Left lung (tissue), 10 donors: ENCODE measurements around the gene C1orf159. TPM values are rescaled to one million over a fixed set of nuclear protein-coding genes. Genes with fewer than 3 reads are reported as not detected.
"Not testable (repeated sequence)": the region's sequence is repeated elsewhere in the genome, so short reads cannot be mapped to it uniquely, and the experiment has no call there.

ENCODE experiments used
- ATAC-seq: fragments of 200-7000 bp; cut with Tn5 transposase; one replicate; pipeline ENCODE4 v1.9.1; 2020; ENCODE audit warnings: moderate library complexity
- DNase-seq, 4 donors: peaks; one replicate each; pipeline ENCODE4 v3.0.0-alpha.2; 2013 to 2020
- H3K27ac ChIP-seq, 2 donors: fragments of 200-600 bp; sonication (generic) in 1 of 2; one replicate each; pipeline versions ENCODE4 v1.5.0 to v1.8.0; 2020 to 2021
- H3K27me3 ChIP-seq, 2 donors: fragments of 200-600 bp; sonication (generic) in 1 of 2; one replicate each; pipeline versions ENCODE4 v1.5.0 to v1.8.0; 2020 to 2021
- H3K36me3 ChIP-seq, 2 donors: fragments of 200-600 bp; sonication (generic) in 1 of 2; one replicate each; pipeline versions ENCODE4 v1.5.0 to v1.8.0; 2020 to 2021
- H3K4me1 ChIP-seq, 2 donors: fragments of 200-600 bp; one replicate each; pipeline ENCODE4 v1.8.0; 2021
- H3K4me3 ChIP-seq, 2 donors: fragments of 200-600 bp; sonication (generic) in 1 of 2; one replicate each; pipeline versions ENCODE4 v1.5.0 to v1.8.0; 2020 to 2021; ENCODE audit warnings: mild to moderate bottlenecking in 1 of 2
- H3K9me3 ChIP-seq, 2 donors: fragments of 200-600 bp; sonication (generic) in 1 of 2; one replicate each; pipeline versions ENCODE4 v1.5.0 to v1.8.0; 2020 to 2021
- CTCF ChIP-seq, 2 donors: fragments of 200-600 bp; sonication (generic) in 1 of 2; IDR thresholded peaks; one replicate each; pipeline versions ENCODE4 v1.5.0 to v1.8.0; 2021; ENCODE audit warnings: antibody characterized with exemption in 2 of 2
- intact Hi-C, 2 donors: fragments of 100-400 bp; cut with DNase I; formaldehyde crosslinking; loops; one replicate each; pipeline versions ENCODE4 v1.11.2 to v1.14.2; 2022
- polyA plus RNA-seq, 6 donors: library from polyadenylated mRNA; unstranded; fragments of 120-200 nt; gene quantifications; one replicate each; pipeline ENCODE4 v1.2.1, GENCODE V29; 2013; ENCODE audit not compliant: insufficient read length in 6 of 6
- total RNA-seq, 2 donors: library from RNA; stranded (reverse); fragmentation: NEBNext Ultra II Directional; extraction: Animal tissue kit (Norgen Biotek cat#: 25700); gene quantifications; one replicate each; pipeline ENCODE4 v1.2.1, GENCODE V29; 2021
- donor health status: DM: no; HTN: yes; CAD: no.
- donor health status: DM: no; HTN: no; CAD: no.

Gene C1orf159
- total and polyA plus RNA-seq, 8 donors: 7.7 to 16.0 (median 10.1) TPM

- intact Hi-C loops: no loop called here
- H3K4me3 ChIP-seq: peak overlapping the region in 1 of 2 donors; percentile 49
- ATAC-seq: no peak
These were observed 48.5 kb downstream of the C1orf159 start for GRCh38 chr1:1067284-1067859.

GRCh38 chr1:1066403-1067283 lies 49.2 kb downstream of the C1orf159 start:
- intact Hi-C loops: no loop called here
- Histone ChIP-seq H3K27me3 (peaks cover 17 to 92% of the 10 kb centered on the region in 2 donors), H3K27ac (no peak overlapping the region), H3K4me1 (peaks cover 4 to 33% of the 10 kb centered on the region in 2 donors), H3K4me3 (no peak overlapping the region), H3K36me3 (no peaks in the 10 kb centered on the region), H3K9me3 (no peaks in the 10 kb centered on the region)
- no peak for DNase-seq
- no peak for ATAC-seq
- TF ChIP-seq CTCF (IDR thresholded peaks at IDR 0.05): no peak

More at GRCh38 chr1:1067284-1067859, 48.5 kb downstream of the C1orf159 start:
- no peaks in the 10 kb centered on the region for H3K9me3 ChIP-seq
- H3K4me1 ChIP-seq: peaks cover 4 to 33% of the 10 kb centered on the region in 2 donors
- no peak for TF ChIP-seq CTCF (IDR thresholded peaks at IDR 0.05)
- no peaks in the 10 kb centered on the region for H3K36me3 ChIP-seq
- DNase-seq: no peak
- no peak overlapping the region for H3K27ac ChIP-seq
- peaks cover 15 to 92% of the 10 kb centered on the region in 2 donors for H3K27me3 ChIP-seq

DNA sequence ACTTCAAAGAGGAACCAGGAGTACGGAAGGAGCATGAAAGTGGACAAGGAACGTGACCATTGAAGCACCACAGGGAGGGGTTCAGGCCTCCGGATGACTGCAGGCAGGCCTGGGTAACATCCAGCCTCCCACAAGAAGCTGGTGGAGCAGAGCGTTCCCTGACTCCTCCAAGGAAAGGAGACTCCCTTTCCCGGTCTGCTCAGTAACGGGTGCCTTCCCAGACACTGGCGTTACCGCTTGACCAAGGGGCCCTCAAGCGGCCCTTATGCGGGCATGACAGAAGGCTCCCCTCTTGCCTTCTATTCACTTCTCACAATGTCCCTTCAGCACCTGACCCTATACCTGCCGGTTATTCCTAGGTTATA lies 50.0 kb downstream of the C1orf159 start:
- Histone ChIP-seq H3K27me3 (peaks cover 23 to 92% of the 10 kb centered on the region in 2 donors), H3K4me1 (peaks cover 4 to 33% of the 10 kb centered on the region in 2 donors)
- intact Hi-C loops, H3K36me3 ChIP-seq, DNase-seq, H3K27ac ChIP-seq, H3K9me3 ChIP-seq, ATAC-seq, H3K4me3 ChIP-seq: not testable (repeated sequence)

- intact Hi-C loops: no loop called here
- peaks cover 28 to 94% of the 10 kb centered on the region in 2 donors for H3K27me3 ChIP-seq
These were observed 50.5 kb downstream of the C1orf159 start for GRCh38 chr1:1065265-1065939.

More at GRCh38 chr1:1065265-1065939, 50.5 kb downstream of the C1orf159 start:
- H3K4me3 ChIP-seq: no peak overlapping the region
- DNase-seq (no peak), ATAC-seq (no peak)
- H3K36me3 ChIP-seq: no peaks in the 10 kb centered on the region
- TF ChIP-seq CTCF (IDR thresholded peaks at IDR 0.05): no peak
- peaks cover 4 to 33% of the 10 kb centered on the region in 2 donors for H3K4me1 ChIP-seq
- H3K9me3 ChIP-seq: no peaks in the 10 kb centered on the region
- H3K27ac ChIP-seq: no peak overlapping the region
